HFF-Myc (cell line): ENCODE data around the gene CHL1.

Source experiments
- DNase-seq: peaks from one replicate; pipeline ENCODE4 v3.0.0-alpha.2; 2011; ENCODE audit warnings: low read depth; ENCODE audit errors: extremely low read depth
- H3K4me3 ChIP-seq: replicated peaks from 2 replicates; pipeline ENCODE4 v1.5.1; 2011; ENCODE audit warnings: low read depth, mild to moderate bottlenecking, control low read depth, low read length
- CTCF ChIP-seq: IDR thresholded peaks from 2 replicates; pipeline ENCODE4 v1.5.1; 2012; ENCODE audit warnings: mild to moderate bottlenecking, low read depth, low read length, control low read depth; ENCODE audit errors: missing control alignments

Gene CHL1

GRCh38 chr3:242602-243355, 46.2 kb downstream of the CHL1 start:
- TF ChIP-seq CTCF: no peak
- no peak overlapping the region for H3K4me3 ChIP-seq
- DNase-seq: no peak

GRCh38 chr3:243356-243725, 46.8 kb downstream of the CHL1 start:
- no peak for DNase-seq
- no peak overlapping the region for H3K4me3 ChIP-seq

GRCh38 chr3:244041-244440, 47.5 kb downstream of the CHL1 start:
- DNase-seq: no peak
- TF ChIP-seq CTCF: no peak
- H3K4me3 ChIP-seq: no peak overlapping the region

More at GRCh38 chr3:243356-243725, 46.8 kb downstream of the CHL1 start:
- no peak for TF ChIP-seq CTCF

- H3K4me3 ChIP-seq: no peak overlapping the region
- DNase-seq: no peak
- TF ChIP-seq CTCF: no peak
Observed at GRCh38 chr3:247916-248315, 51.4 kb downstream of the CHL1 start.

GRCh38 chr3:248864-249520, 52.4 kb downstream of the CHL1 start:
- no peak overlapping the region for H3K4me3 ChIP-seq
- no peak for DNase-seq
- TF ChIP-seq CTCF: no peak

DNA sequence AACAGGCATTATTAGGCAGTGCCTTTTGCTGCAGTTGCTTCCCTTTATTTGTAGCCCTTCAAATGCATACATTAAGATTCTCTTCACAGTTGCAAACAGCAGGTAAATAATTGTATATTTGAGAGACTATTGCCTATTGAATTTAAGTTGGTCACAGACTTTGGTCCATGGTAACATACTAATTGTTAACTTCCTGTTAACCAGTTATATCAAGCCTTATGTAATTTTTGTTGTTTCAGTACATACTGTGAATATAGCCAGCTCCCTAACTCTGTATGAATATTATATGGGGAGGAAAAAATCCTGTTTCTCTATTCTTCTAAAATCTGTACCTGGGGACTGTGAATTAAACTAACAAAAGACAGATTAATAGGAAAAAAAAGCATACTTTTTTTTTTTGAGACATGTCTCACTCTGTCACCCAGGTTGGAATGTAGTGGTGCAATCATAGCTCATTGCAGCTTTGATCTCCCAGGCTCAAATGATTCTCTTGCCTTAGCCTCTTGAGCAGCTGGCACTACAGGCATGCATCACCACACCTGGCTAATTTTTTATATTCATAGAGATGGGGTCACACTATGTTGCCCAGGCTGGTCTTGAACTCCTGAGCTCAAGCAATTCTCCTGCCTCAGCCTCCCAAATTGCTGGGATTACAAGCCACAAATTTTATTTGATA, 53.2 kb downstream of the CHL1 start:
- no peak for DNase-seq
- H3K4me3 ChIP-seq: no peak overlapping the region
- TF ChIP-seq CTCF: no peak
